HUDEP-2 (cell line): ENCODE measurements around the gene DDI2.
"Not testable (repeated sequence)": the region's sequence is repeated elsewhere in the genome, so short reads cannot be mapped to it uniquely, and the experiment has no call there.

Experiments
- DNase-seq, 76 experiments: peaks; one replicate each; lab custom pipeline; 2025; ENCODE audit not compliant: unreplicated experiment in 76 of 76; lab: John Stamatoyannopoulos, UW

Gene DDI2

DNA sequence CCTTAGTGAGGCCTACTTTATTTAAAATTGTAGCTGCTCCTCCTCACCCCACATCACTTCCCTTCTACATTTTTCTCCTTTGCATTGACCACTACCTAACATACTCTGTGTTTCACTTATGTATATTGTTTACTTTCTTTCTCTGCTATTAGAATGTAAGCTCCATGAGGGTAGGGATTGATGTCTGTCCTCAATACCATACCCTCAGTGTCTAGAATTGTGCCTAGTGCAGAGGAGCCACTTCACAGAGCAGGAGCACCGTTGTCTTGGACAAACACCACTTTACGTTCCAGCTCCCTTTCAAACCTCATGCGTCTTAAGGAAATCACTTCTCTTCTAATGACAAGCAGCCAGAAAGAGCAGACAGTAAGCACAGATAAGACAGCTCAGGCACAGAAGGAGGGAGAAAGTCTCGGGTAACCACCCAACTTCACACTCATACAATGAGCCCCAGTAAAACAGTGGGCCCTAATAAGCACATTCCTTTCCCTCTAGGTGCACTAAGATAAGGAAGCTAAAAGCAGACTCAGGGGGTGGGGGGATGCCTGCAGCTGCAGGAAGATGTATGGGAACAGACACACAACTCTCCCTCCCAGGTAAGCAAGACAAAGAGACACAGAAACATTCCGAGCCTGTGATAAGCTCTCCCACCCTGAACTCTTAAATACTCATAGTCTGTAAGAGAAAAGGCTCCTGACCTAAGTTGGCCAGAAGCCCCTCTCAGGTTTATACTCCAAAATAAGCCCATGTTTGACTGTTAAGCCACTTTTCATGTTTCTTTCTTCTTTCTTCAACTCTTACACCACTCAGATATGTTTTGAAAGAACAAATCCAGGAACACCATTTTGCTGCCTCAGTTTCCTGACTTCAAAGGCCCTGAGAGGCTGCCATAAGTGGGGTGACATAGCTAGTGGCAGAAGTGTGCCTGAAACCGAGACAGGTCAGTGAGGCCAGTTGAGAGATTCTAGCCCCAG lies 59.7 kb downstream of the DDI2 start:
- peak in 44 of 76 experiments; percentile 10 to 77 (median 42) for DNase-seq

DNA sequence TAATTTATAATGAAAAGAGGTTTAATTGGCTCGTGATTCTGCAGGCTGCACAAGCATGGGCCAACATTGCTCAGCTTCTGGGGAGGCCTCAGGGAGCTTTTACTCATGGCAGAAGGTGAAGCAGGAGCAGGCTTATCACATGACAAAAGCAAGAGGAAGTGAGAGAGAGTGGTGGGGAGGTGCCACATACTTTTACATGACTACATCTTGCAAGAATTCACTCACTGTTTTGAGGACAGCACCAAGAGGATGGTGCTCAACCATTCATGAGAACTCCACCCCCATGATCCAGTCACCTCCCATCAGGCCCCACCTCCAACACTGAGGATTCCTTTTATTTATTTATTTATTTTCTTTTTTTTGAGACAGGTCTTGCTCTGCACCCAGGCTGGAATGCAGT lies 61.3 kb downstream of the DDI2 start:
- DNase-seq = peak in 3 of 76 experiments; percentile 6 to 17 (median 17)

DNA sequence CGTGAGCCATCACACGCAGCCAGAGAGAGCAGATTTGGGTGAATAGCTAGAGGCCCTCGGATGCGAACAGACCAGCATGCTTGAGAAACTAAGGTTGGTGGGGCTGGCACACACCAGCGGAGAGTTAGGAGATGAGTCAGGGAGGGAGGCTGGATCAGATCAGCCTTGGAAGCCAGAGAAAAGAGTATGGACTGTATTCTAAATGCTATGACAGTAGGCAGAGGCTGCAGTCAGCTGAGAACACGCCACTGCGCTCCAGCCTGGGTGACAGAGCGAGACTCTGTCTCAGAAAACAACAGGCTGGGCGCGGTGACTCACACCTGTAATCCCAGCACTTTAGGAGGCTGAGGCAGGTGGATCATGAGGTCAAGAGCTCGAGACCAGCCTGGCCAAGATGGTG lies 62.9 kb downstream of the DDI2 start:
- no peak for DNase-seq

DNA sequence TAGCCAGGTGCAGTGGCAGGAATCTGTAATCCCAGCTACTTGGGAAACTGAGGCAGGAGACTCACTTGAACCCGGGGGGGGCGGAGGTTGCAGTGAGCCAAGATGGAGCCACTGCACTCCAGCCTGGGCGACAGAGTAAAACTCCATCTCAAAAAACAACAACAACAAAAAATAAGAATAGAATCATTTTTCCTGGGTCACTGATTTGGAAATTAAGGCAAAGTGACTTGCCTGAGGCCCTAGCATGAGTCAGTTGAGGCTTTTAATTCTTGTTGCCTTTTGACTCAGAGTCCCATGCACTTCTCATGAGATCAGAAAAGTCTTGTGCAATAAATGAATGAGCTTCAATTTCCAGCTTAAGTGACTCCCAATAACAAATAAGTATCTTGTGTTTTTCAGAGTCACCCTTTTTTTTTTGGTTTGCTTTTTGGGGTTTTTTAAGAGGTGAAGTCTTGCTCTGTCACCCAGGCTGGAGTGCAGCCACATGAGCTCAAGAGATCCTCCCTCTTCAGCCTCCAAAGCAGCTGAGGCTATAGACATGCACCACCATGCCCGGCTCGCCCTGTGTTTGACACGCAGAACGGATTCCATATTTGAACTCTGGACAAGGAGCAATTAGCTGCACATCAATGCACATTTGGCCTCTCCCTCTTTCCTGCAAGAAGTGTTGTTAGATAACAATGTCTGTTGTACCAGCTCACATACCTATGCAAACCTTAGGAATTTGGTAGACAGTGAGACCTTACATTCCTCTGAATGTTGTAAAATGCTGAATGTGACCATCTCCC lies 63.5 kb downstream of the DDI2 start:
- no peak for DNase-seq

DNA sequence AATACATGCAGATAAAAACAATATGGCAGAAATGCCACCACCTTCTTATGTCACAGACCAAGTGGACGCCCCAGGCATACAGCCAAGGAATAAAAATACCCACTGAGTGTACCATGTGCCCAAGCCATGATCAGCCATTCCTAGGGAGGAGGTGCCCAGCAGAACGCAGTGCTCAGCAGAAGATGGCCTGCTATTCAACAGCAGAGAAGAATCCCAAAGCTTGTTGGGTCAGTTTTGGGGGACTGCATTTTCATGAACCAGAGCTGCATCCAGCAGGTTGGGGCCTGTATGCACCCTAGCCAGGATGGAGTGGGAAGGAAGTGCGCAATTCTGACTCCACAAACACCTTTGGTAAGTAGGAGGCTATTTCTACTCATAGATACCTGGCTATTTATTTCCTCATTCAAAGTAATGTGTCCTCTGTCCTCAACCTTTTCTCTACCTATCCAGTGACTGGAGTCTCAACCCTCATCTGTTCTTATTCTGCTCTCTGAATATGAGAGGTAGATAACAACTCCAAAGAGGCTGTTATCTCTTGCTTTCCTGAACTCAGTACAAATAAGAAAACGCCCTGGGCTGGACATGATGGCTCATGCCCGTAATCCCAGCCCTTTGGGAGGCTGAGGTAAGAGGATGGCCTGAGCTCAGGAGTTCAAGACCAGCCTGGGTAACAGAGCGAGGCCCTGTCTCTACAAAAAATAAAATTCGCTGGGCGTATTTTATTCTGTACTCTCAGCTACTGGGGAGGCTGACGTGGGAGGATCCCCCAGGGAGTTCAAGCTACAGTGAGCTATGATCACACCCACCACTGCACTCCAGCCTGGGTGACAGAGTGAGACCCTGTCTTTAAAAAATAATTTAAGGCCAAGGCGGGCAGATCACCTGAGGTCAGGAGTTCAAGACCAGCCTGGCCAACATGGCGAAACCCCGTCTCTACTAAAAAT lies 64.4 kb downstream of the DDI2 start:
- peak in 8 of 76 experiments; percentile 3 to 28 (median 12) for DNase-seq

DNA sequence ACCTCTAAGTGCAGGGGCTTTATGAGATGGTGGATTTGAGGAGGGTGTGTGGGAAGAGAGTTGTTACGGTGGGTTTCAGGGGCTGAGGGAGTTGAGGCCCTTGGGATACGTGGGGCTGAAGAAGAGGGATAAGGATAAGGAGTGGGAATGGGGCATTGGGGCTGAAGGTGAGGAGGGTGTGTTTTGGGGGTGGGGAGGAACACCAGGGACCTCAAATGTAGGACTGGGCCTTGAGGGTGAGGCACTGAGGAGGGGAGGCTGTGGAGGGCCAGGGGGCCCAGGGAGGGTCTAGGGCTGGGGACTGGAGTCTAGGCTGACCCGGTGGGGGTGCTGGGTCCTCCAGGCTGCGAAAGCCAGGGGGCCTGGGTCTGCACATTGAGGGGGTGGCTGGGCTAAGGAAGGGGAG lies 65.7 kb downstream of the DDI2 start:
- DNase-seq = no peak

DNA sequence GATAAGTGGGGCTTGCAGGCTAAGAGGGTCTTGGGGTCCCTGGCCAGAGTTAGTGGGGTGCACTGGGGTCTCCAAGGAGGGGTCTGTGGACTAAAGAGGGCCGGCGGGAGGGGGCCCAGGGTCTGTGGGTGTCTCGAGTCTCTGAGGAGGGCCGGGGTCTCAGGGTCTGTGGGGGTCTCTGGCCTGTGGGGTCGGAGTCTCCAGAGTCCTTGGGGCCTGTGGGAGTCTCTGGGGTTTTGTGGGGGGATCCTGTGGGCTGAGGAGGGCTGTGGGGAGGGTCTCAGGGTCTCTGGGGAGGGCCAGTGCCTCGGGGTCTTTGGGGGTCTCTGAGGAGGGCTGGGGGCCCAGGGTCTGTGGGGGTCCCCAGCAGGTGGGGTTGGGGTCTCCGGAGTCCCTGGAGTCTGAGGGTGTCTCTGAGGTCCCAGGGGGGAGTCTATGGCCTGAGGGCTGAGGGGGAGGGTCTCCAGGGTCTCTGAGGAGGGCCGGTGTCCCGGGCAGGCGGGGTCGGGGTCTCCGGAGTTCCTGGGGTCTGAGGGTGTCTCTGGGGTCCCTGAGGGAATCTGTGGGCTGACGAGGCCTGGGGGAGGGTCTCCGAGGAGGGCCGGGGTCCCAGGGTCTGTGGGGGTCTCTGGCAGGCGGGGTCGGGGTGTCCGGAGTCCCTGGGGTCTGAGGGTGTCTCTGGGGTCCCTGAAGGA lies 66.2 kb downstream of the DDI2 start:
- no peak for DNase-seq

DNA sequence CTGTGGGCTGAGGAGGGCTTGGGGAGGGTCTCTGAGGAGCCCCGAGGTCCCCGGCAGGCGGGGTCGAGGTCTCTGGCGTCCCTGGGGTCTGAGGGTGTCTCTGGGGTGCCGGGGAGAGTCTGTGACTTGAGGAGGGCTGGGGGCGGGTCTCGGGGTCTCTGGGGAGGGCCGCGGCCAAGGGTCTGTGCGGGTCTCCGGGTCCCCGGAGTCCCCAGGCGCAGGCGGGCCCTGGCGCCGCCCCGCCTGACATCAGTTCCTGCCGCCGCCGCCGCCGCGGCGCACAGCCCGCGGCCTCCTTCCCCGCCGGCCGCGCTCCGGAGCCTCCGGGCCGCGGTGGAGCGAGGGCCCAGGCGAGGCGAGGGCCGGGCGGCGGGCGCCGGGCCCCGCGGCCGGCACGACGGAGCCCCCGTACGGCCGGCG lies 66.8 kb downstream of the DDI2 start, which contains the start of gene PLEKHM2:
TSS of gene PLEKHM2 (plus strand) at position 279 of the 420 bp plus-strand sequence. CDS start 239 bp downstream, outside the sequence.
- DNase-seq = peak in 3 of 76 experiments; percentile 9 to 18 (median 9)

DNA sequence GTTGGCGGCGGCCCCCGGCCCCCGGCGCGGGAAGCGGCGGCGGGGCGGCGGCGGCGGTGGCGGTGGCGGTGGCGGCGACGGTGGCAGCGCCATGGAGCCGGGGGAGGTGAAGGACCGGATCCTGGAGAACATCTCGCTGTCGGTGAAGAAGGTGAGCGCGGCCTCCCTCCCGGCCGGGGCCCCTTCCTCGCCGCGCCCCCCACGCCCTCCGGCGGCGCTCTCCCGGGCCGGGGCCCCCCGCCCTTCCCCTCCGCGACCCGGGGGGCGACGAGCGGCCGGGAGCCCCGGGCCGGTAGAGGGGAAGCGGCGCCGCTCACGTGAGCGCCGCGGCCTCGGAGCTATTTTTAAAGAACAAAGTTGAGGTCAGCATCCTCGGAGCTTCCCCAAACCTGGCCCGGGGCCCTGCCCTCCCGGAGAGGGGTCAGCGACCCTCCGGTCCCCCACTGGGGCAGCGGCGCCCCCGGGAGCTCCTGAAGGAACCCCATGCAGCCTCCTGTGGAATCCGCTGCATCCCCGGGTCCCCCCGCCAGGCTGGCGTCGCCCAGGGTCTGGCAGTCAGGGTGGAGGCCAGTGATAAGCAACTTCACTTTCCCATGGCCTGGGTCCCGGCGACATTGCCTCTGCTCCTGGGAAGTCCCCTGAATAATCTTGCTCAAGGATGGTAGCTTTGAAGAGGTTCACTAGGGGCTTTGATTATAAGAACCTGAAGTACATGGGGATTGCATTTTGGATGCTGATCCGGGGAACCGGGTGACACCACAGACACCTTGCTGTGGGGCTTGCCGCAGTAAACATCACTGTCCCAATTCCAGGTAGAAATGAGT lies 67.4 kb downstream of the DDI2 start:
- peak in 46 of 76 experiments; percentile 9 to 57 (median 36) for DNase-seq

DNA sequence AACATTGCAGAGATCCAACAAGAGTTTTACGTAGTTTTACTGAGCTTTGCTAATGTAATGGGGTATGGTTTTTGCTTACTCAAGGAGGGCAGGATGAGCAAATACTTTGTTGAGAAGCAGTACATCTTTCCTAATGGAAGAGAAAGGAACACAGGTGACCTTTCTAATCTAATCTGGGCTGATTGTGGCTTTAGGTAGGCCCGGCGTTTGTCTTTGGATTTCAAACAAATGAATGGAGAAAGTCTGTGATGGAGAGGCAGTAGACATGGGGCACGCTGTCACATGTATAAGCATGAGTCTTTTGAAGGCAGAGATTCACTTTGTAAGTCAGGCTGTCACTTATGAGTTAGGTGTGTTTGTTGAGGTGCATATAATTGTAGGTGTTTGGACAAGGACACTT lies 68.6 kb downstream of the DDI2 start:
- no peak for DNase-seq

DNA sequence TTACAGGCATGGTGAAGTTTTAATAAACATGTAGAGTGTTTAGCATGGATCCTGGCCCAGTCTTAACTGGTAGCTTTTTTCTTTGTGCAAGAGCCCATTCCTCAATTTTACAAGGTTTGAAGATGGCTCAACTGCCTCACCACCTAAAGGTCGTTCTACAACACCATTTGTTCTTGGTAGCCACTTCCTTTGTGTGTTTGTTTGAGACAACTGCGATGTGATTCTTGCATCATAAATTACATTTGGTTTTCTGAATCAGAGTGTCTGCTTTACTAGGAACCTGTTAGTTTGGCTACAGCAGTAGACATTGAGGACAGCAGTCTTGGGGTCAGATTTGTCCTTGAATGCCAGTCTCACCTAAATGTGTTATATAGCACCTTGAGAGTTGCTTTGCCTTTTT lies 70.2 kb downstream of the DDI2 start:
- DNase-seq = no peak

DNA sequence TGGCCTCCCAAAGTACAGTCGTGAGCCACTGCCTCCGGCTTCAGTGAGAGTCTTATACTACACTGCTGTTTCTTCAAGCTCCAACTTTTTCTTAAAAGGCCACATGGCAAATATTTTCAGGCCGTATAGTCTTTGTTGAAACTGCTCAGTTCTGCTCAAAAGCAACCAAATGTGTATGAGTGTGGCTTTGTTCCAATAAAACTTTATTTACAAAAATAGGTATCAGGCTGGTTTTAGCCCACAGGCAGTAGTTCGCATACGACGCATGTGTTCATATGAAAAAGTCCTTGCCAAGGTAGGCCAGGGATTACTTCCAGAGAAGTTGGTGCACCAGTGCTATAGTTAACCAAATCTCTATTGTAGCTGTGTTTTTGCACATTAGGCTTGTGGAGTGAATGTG lies 73.1 kb downstream of the DDI2 start:
- DNase-seq = no peak

DNA sequence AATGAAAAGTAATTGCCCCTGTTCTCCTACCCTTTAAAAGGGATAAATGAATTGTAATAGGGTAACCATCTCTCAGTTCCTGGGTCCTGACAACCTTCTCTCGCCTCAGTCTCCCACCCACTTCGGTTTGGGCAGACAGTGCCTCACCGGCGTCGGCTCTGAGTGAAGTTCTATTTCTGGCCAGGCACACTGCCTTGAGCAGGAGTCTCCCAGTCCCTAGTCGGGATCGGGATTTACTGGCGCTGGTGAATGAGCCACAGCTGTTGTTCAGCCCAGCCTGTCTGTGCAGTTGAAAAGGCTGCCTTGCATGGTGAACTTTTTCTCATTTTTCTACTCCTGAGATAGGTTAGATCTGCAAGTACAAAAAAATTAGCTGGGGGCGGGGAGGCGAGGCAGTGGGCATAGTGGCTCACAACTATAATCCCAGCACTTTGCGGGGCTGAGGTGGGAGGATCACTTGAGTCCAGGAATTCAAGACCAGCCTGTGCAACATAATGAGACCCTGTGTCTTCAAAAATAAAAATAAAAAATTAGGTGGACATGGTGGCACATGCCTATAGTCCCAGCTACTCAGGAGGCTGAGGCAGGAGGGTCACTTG lies 74.3 kb downstream of the DDI2 start:
- no peak for DNase-seq

DNA sequence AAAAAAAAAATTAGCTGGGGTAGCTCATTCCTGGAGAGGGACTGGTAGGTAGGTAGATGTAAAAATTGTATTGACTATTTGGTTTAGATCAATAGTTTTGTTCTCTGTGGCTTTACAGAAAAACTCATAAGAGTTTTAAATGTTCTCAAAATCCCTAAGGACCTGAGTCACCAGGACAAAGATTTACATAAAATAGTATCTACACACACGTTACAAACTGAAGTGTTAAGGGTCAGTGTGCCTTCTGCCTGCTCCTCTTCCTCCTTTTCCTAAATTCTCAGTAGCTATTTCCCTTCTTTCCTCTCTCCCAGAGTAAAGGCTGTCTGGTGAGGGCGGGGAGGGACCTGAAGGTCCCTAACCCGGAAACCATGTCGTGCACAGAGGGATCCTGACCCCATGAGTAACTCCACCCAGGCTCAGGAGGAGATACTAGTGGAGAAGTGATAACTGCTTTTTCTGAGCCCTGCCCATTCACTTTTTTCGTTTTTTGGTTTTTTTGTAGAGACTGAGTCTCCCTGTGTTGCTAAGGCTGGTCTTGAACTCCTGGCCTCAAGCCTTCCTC lies 74.9 kb downstream of the DDI2 start:
- peak in 48 of 76 experiments; percentile 9 to 67 (median 34) for DNase-seq

DNA sequence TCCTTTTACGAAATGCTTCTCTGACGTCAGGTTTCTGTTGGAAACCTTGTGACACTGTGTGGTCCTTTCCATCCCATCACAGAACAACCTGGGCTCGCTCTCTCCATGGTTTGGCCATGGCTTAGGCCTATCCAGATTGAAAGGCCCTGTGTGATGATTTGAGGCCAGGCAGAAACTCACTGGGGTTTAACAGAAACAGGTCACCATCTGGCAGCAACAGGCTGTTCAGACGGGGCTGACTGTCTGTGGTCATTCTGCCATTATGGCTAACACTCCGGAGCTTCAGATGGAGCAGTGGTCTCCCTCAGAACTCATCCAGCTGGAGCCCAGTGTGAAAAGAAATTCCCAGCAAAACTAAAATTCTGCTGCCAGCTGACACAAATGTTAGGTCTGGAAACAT lies 76.1 kb downstream of the DDI2 start:
- no peak for DNase-seq

DNA sequence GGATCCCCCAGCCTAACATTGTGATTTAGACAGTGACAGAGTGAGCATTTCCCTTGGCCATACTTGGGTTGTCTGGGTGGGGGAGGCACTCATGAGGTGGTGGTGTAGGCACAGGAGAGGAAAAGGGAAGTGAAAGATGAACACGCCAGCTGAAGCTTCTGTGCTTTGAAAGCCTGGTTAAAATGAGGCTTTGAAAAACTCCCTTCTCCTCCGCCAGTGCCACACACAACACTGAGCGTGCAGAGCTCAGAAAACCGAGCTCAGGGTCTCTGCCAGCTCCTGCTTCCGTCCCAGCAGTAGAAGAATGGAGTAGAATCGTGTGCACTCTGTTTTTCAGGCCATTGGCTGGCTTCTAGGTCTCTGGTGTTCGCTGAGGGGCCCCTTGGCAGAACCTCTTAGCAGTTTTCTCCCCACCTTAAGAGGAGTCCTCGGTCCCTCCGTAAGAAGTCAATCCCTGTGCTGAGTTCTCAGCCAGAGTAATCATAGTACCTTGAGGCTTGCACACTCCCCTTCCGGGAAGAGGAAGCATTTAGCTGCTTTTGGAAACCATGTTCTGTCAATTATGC lies 79.8 kb downstream of the DDI2 start:
- peak in 4 of 76 experiments; percentile 14 to 25 (median 16) for DNase-seq

DNA sequence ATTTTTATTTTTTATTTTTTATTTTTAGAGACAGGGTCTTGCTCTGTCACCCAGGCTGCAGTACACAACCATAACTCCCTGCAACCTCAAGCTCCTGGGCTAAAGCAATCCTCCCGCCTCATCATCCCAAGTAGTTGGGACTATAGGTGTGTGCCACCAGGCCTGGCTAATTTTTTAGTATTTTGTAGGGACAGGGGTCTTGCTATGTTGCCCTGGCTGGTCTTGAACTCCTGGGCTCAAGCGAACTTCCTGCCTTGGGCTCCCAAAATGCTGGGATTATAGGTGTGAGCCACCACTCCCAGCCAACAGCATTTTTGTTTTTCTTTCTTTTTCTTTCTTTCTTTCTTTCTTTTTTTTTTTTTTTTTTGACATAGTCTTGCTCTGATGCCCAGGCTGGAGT lies 80.9 kb downstream of the DDI2 start:
- no peak for DNase-seq

DNA sequence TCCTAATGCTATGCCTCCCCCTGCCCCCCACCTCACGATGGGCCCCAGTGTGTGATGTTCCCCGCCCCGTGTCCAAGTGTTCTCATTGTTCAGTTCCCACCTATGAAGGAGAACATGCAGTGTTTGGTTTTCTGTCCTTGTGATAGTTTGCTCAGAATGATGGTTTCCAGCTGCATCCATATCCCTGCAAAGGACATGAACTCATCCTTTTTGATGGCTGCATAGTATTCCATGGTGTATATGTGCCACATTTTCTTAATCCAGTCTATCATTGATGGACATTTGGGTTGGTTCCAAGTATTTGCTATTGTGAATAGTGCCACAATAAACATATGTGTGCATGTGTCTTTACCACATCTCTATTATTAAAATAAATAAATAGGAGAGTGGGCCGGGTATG lies 82.1 kb downstream of the DDI2 start:
- DNase-seq = not testable (repeated sequence)
